ENCODE measurements around the gene COX6A2. TPM values are rescaled to one million over a fixed set of nuclear protein-coding genes. Genes with fewer than 3 reads are reported as not detected.

The COX6A2 gene
- total and polyA plus RNA-seq, 2 donors (not counting 1 experiment from before 2014, with no cell fraction given) = not detected

- peaks cover 37% of the 10 kb centered on the region for H3K79me2 ChIP-seq (ENCODE audit: control insufficient read depth, insufficient read depth, low read length)
- peak overlapping the region; percentile 15 for H3K4me2 ChIP-seq (ENCODE audit: extremely low read depth, insufficient read depth, low read length)
- no peaks in the 10 kb centered on the region for H4K20me1 ChIP-seq (ENCODE audit: control insufficient read depth, extremely low read depth, insufficient read depth, low read length)
- DNase-seq (ENCODE audit: low read depth in 2 of 2) = no peak
- H3K4me1 ChIP-seq (ENCODE audit: control insufficient read depth, extremely low read depth, insufficient read depth, low read length) = peaks cover 28% of the 10 kb centered on the region
- peaks cover 3% of the 10 kb centered on the region for H3K36me3 ChIP-seq (ENCODE audit: control insufficient read depth, insufficient read depth, low read length)
- no peak overlapping the region for H2AFZ ChIP-seq (ENCODE audit: low read length)
- no peaks in the 10 kb centered on the region for H3K27me3 ChIP-seq (ENCODE audit: control insufficient read depth, insufficient read depth, low read length)
- H3K9ac ChIP-seq (ENCODE audit: insufficient read depth, low read length) = no peak overlapping the region
- no peaks in the 10 kb centered on the region for H3K9me3 ChIP-seq (ENCODE audit: control insufficient read depth, insufficient read depth, low read depth, low read length)
- TF ChIP-seq CTCF (conservative IDR thresholded peaks at IDR 0.05 in 1 of 2, IDR thresholded peaks at IDR 0.05 in 1 of 2; ENCODE audit: low read depth in 1 of 2, low read length in 2 of 2) (peak; percentile 26 to 35), EZH2 (IDR thresholded peaks at IDR 0.05; ENCODE audit: low read length, missing control alignments) (no peak)
- peak overlapping the region; percentile 26 for H3K27ac ChIP-seq (ENCODE audit: insufficient read depth, low read length)
- H3K4me3 ChIP-seq (replicated peaks in 1 of 4; ENCODE audit: control extremely low read depth in 1 of 4, insufficient read depth in 1 of 4, low read depth in 3 of 4, low read length in 4 of 4) = no peak overlapping the region
Measured at GRCh38 chr16:31455601-31456314, 27.6 kb upstream of the COX6A2 start.

GRCh38 chr16:31453255-31454204, 25.4 kb upstream of the COX6A2 start:
- Histone ChIP-seq H3K79me2 (ENCODE audit: control insufficient read depth, insufficient read depth, low read length) (peaks cover 37% of the 10 kb centered on the region), H3K9me3 (ENCODE audit: control insufficient read depth, insufficient read depth, low read depth, low read length) (no peaks in the 10 kb centered on the region), H3K36me3 (ENCODE audit: control insufficient read depth, insufficient read depth, low read length) (peaks cover 3% of the 10 kb centered on the region), H2AFZ (ENCODE audit: low read length) (no peak overlapping the region), H3K27ac (ENCODE audit: insufficient read depth, low read length) (peak overlapping the region; percentile 50), H3K4me3 (replicated peaks in 1 of 4; ENCODE audit: control extremely low read depth in 1 of 4, insufficient read depth in 1 of 4, low read depth in 3 of 4, low read length in 4 of 4) (no peak overlapping the region), H3K4me2 (ENCODE audit: extremely low read depth, insufficient read depth, low read length) (peak overlapping the region; percentile 17), H4K20me1 (ENCODE audit: control insufficient read depth, extremely low read depth, insufficient read depth, low read length) (no peaks in the 10 kb centered on the region), H3K4me1 (ENCODE audit: control insufficient read depth, extremely low read depth, insufficient read depth, low read length) (peaks cover 23% of the 10 kb centered on the region), H3K27me3 (ENCODE audit: control insufficient read depth, insufficient read depth, low read length) (no peaks in the 10 kb centered on the region), H3K9ac (ENCODE audit: insufficient read depth, low read length) (no peak overlapping the region)
- peak; percentile 49 to 63 for DNase-seq (ENCODE audit: low read depth in 2 of 2)
- TF ChIP-seq EZH2 (IDR thresholded peaks at IDR 0.05; ENCODE audit: low read length, missing control alignments) = no peak
- no peak for TF ChIP-seq CTCF (conservative IDR thresholded peaks at IDR 0.05 in 1 of 2, IDR thresholded peaks at IDR 0.05 in 1 of 2; ENCODE audit: low read depth in 1 of 2, low read length in 2 of 2)

- H4K20me1 ChIP-seq (ENCODE audit: control insufficient read depth, extremely low read depth, insufficient read depth, low read length) = no peaks in the 10 kb centered on the region
- peak; percentile 93 for DNase-seq (ENCODE audit: low read depth in 2 of 2)
- H2AFZ ChIP-seq (ENCODE audit: low read length) = no peak overlapping the region
- H3K4me1 ChIP-seq (ENCODE audit: control insufficient read depth, extremely low read depth, insufficient read depth, low read length) = peaks cover 21% of the 10 kb centered on the region
- H3K27me3 ChIP-seq (ENCODE audit: control insufficient read depth, insufficient read depth, low read length) = no peaks in the 10 kb centered on the region
- H3K4me2 ChIP-seq (ENCODE audit: extremely low read depth, insufficient read depth, low read length) = peak overlapping the region; percentile 58
- H3K9ac ChIP-seq (ENCODE audit: insufficient read depth, low read length) = no peak overlapping the region
- peak overlapping the region; percentile 91 for H3K27ac ChIP-seq (ENCODE audit: insufficient read depth, low read length)
- H3K4me3 ChIP-seq (replicated peaks in 1 of 4; ENCODE audit: control extremely low read depth in 1 of 4, insufficient read depth in 1 of 4, low read depth in 3 of 4, low read length in 4 of 4) = no peak overlapping the region
- peaks cover 1% of the 10 kb centered on the region for H3K36me3 ChIP-seq (ENCODE audit: control insufficient read depth, insufficient read depth, low read length)
- H3K9me3 ChIP-seq (ENCODE audit: control insufficient read depth, insufficient read depth, low read depth, low read length) = no peaks in the 10 kb centered on the region
- H3K79me2 ChIP-seq (ENCODE audit: control insufficient read depth, insufficient read depth, low read length) = peaks cover 29% of the 10 kb centered on the region
- TF ChIP-seq EZH2 (IDR thresholded peaks at IDR 0.05; ENCODE audit: low read length, missing control alignments) (no peak), CTCF (conservative IDR thresholded peaks at IDR 0.05 in 1 of 2, IDR thresholded peaks at IDR 0.05 in 1 of 2; ENCODE audit: low read depth in 1 of 2, low read length in 2 of 2) (no peak)
Measured at GRCh38 chr16:31452631-31453106, 24.5 kb upstream of the COX6A2 start.

Measured in fibroblast of lung (primary cell).